MCF 10A (cell line): ENCODE measurements around the gene HDLBP. TPM values are rescaled to one million over a fixed set of nuclear protein-coding genes. Genes with fewer than 3 reads are reported as not detected.

Experiments
- BruUV-seq: library from RNA; stranded (reverse); fragments of 400-500 nt; replicated peaks from 2 replicates; lab custom pipeline; 2021; lab: Mats Ljungman, UMichigan
- CTCF ChIA-PET: fragments of 300-600 bp; sonication (Branson Sonifier 250); formaldehyde crosslinking; extraction: SDS; loops from one replicate; lab custom pipeline; 2021; ENCODE audit warnings: antibody characterized with exemption, inconsistent platforms; lab: Yijun Ruan, JAX
- POLR2A ChIA-PET: fragments of 300-600, 350-650 bp; sonication (Branson Sonifier 250); formaldehyde crosslinking; extraction: SDS; loops from one replicate; lab custom pipeline; 2020; ENCODE audit warnings: antibody characterized with exemption, inconsistent platforms; lab: Yijun Ruan, JAX
- DNase-seq: peaks from one replicate; pipeline ENCODE4 v3.0.0-alpha.2; 2018; ENCODE audit not compliant: unreplicated experiment
- H3K27ac Mint-ChIP-seq: one replicate; pipeline ENCODE4 v1.8.0; 2022; ENCODE audit warnings: mild to moderate bottlenecking, low read depth, mixed read lengths; ENCODE audit not compliant: unreplicated experiment
- H3K27me3 Mint-ChIP-seq: one replicate; pipeline ENCODE4 v1.8.0; 2022; ENCODE audit warnings: mixed read lengths; ENCODE audit not compliant: insufficient read depth, unreplicated experiment
- H3K36me3 Mint-ChIP-seq: one replicate; pipeline ENCODE4 v1.8.0; 2022; ENCODE audit warnings: mild to moderate bottlenecking, moderate library complexity, mixed read lengths; ENCODE audit not compliant: insufficient read depth, unreplicated experiment
- H3K4me1 Mint-ChIP-seq: one replicate; pipeline ENCODE4 v1.8.0; 2022; ENCODE audit warnings: mixed read lengths; ENCODE audit not compliant: insufficient read depth, unreplicated experiment
- H3K4me3 Mint-ChIP-seq: one replicate; pipeline ENCODE4 v1.8.0; 2022; ENCODE audit warnings: mild to moderate bottlenecking, moderate library complexity, mixed read lengths; ENCODE audit not compliant: unreplicated experiment
- H3K9me3 Mint-ChIP-seq: one replicate; pipeline ENCODE4 v1.8.0; 2022; ENCODE audit warnings: mixed read lengths; ENCODE audit not compliant: unreplicated experiment
- CTCF ChIP-seq: fragments of 200-600 bp; IDR thresholded peaks from one replicate; pipeline ENCODE4 v1.8.0; 2022; ENCODE audit warnings: antibody characterized with exemption, mild to moderate bottlenecking; ENCODE audit not compliant: unreplicated experiment
- intact Hi-C: fragments of 100-400 bp; cut with micrococcal nuclease; formaldehyde crosslinking; loops from 2 replicates; pipeline ENCODE4 v1.14.1; 2022
- total RNA-seq: library from RNA; stranded (reverse); gene quantifications from 2 replicates; pipeline ENCODE4 v1.2.3, GENCODE V29; 2022

Gene HDLBP
- total RNA-seq, 1 experiment from 2014 or later: 670 TPM

GRCh38 chr2:241224851-241225438 is 90.5 kb downstream of the HDLBP start:
- H3K4me3 Mint-ChIP-seq: no peak overlapping the region
- H3K9me3 Mint-ChIP-seq: no peaks in the 10 kb centered on the region
- H3K27me3 Mint-ChIP-seq: no peaks in the 10 kb centered on the region
- H3K4me1 Mint-ChIP-seq: peaks cover 11% of the 10 kb centered on the region
- intact Hi-C loops: no loop called here
- ChIA-PET POLR2A (no interaction called here), CTCF (interaction anchor here (0.9 kb wide), 1 partner anchor 42 kb away, joined by 3 read pairs; no protein-coding TSS in a partner anchor)
- peaks cover 54% of the 10 kb centered on the region for H3K36me3 Mint-ChIP-seq
- peak; percentile 9 for DNase-seq
- BruUV-seq: no TSS peak
- TF ChIP-seq CTCF: no peak
- H3K27ac Mint-ChIP-seq: peak overlapping the region; percentile 77

- POLR2A ChIA-PET: interaction anchor here (0.6 to 1.2 kb wide), 2 partner anchors 216 to 252 kb away, joined by 3 to 5 read pairs; no protein-coding TSS in a partner anchor
- Mint-ChIP-seq H3K36me3 (peaks cover 47% of the 10 kb centered on the region), H3K4me1 (peaks cover 11% of the 10 kb centered on the region), H3K4me3 (no peak overlapping the region), H3K27ac (peak overlapping the region; percentile 77), H3K27me3 (no peaks in the 10 kb centered on the region), H3K9me3 (no peaks in the 10 kb centered on the region)
- no peak for TF ChIP-seq CTCF
- intact Hi-C loops: no loop called here
- CTCF ChIA-PET: interaction anchor here (0.7 kb wide), 1 partner anchor 219 kb away, joined by 3 read pairs; no protein-coding TSS in a partner anchor
- DNase-seq: peak; percentile 52
- BruUV-seq: no TSS peak
Measured at GRCh38 chr2:241224018-241224850, 91.2 kb downstream of the HDLBP start.

- no TSS peak for BruUV-seq
- no peak overlapping the region for H3K4me3 Mint-ChIP-seq
- intact Hi-C loops: no loop called here
- no peak for TF ChIP-seq CTCF
- ChIA-PET POLR2A (interaction anchor here (0.6 to 1.2 kb wide), 2 partner anchors 217 to 251 kb away, joined by 3 to 5 read pairs; no protein-coding TSS in a partner anchor), CTCF (interaction anchor here (0.7 kb wide), 1 partner anchor 220 kb away, joined by 3 read pairs; no protein-coding TSS in a partner anchor)
- no peaks in the 10 kb centered on the region for H3K27me3 Mint-ChIP-seq
- H3K9me3 Mint-ChIP-seq: no peaks in the 10 kb centered on the region
- peaks cover 43% of the 10 kb centered on the region for H3K36me3 Mint-ChIP-seq
- peaks cover 11% of the 10 kb centered on the region for H3K4me1 Mint-ChIP-seq
- peak; percentile 54 for DNase-seq
- H3K27ac Mint-ChIP-seq: no peak overlapping the region
Measured at GRCh38 chr2:241223211-241224017, 92.1 kb downstream of the HDLBP start.
